AML-193 (cell line): ENCODE results near the gene CHAC2.
"Not testable (repeated sequence)": the region's sequence is repeated elsewhere in the genome, so short reads cannot be mapped to it uniquely, and the experiment has no call there.

Experiments
- DNase-seq, 2 experiments: peaks; one replicate each; lab custom pipeline; 2025; lab: John Stamatoyannopoulos, UW

Gene CHAC2

DNA sequence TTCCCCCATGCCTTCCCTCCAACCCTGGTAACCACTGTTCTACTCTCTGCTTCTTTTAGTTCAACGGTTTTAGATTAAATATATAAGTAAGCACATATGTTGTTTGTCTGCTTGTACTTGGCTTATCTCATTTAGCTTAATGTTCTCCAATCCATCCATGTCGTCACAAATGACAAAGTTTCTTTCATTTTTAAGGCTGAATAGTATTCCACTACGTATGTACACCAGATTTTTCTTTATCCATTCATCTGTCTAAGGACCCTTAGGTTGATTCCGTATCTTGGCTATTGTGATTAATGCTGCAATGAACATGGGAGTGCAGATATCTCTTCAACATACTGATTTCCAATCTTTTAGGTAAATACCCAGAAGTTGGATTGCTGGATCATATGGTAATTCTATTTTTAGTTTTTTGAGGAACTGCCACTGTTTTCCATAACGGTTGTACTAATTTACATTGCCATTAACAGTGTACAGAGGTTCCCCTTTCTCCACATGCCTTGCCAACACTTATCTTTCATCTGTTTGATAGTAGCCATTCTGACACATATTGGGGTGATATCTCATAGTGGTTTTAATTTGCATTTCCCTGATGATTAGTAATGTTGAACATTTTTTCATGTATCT lies 11.0 kb downstream of the CHAC2 start:
- DNase-seq = peak; percentile 27 to 28

GRCh38 chr2:53780056-53780455 lies 12.5 kb downstream of the CHAC2 start:
- no peak for DNase-seq

DNA sequence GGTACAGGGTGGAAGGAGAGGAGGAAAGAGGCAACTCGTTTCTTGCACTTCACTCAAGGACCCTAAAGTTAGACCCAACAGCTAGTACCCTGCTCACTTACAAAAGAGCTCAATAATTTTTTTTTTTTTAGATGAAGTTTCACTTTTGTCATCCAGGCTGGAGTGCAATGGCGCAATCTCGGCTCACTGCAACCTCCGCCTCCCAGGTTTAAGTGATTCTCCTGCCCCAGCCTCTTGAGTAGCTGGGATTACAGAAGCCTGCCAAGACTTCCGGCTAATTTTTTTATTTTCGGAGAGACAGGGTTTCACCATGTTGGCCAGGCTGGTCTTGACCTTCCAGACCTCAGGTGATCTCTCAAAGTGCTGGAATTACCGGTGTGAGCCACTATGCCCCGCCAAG lies 15.1 kb downstream of the CHAC2 start:
- no peak for DNase-seq

- DNase-seq = no peak
Observed at GRCh38 chr2:53784436-53784835, 16.8 kb downstream of the CHAC2 start.

DNA sequence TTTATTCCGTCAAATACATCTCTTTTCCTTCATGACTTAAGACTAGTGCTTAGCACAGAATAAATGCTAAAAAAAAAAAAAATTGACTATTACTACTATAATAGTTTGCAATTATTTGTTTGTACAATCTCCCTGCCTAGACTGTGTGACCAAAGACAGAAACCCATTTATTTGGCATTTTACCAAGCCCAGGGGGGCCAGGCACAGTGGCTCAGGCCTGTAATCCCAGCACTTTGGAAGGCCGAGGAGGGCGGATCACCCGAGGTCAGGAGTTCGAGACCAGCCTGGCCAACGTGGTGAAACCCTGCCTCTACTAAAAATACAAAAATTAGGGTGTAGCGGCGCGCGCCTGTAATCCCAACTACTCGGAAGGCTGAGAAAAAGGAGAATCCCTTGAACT lies 17.8 kb downstream of the CHAC2 start:
- no peak for DNase-seq

DNA sequence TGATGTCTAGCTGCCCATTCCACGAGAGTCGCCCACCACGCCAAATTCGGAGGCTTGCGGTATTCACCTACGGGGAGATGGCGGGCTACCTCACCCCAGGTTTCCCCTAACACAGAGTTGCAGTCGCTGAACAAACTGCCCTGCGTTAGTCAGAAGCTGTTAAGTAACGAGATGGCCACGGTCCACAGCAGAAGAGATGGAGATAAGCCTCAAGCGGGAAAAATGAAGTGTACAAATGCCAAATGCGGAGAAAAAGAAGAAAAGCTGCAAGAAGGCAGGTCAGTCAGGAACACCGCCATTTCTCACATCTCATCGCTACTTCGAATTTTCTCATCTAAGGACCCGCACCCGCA lies 18.7 kb downstream of the CHAC2 start:
- DNase-seq = peak in 1 of 2 experiments; percentile 42

GRCh38 chr2:53786705-53787613 lies 19.4 kb downstream of the CHAC2 start, which contains the start of the genes ASB3 and ERLEC1:
Gene ASB3 (minus strand): TSS chr2:53786953. CDS start chr2:53765572, 21,381 bp downstream.
Gene ERLEC1 (plus strand): TSS chr2:53787044. CDS start chr2:53787211, 167 bp downstream.
- peak; percentile 64 to 67 for DNase-seq

- DNase-seq = peak; percentile 12 to 29
Observed at GRCh38 chr2:53787614-53788289, 20.1 kb downstream of the CHAC2 start.

DNA sequence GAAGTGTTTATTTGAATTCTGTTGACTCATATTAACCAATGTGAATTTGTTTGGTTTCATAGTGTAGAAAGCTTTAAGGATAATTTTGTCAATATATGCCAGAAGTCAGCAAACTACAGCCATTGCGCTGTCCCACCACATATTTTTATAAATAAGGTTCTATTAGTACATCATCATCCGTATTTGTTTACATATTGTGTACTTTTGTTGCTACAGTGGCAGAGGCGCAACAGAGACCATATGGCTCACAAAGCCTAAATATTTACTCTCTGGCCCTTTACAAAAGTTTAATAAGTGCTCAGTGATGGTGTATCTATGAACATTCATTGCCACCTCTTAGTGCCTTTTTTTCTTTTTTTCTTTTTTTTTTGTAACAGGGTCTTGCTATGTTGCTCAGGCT lies 25.7 kb downstream of the CHAC2 start:
- no peak for DNase-seq

DNA sequence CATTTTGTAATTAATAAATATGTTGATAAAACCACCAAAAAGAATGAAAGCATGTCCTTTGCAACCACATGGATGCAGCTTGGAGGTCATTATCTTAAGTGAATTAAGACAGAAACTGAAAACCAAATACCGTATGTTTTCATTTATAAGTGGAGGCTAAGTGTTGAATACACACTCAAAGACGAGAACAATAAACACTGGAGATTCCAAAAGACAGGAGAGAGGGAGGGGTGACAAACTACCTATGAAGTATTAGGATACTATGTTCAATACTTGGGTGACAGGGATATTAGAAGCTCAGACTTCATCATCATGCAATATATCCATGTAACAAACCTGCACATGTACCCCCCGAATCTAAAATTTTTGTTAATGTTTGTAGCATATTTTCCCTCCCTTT lies 26.2 kb downstream of the CHAC2 start:
- DNase-seq = no peak

DNA sequence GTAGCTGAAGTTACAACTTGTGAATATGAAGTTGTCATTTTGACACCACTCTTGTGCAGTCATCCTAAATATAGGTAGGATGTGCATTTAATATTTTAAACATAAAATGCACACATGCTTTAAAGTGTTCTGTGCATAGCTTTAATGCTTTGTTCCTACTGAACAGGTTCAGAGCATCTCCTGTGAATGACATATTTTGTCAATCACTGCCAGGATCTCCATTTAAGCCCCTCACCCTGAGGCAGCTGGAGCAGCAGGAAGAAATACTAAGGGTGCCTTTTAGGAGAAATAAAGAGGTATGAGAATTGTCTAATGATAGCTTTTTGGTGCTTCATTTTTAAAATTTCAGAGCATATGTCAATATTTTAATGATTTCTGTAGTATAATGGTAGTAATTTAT lies 33.9 kb downstream of the CHAC2 start:
- no peak for DNase-seq

DNA sequence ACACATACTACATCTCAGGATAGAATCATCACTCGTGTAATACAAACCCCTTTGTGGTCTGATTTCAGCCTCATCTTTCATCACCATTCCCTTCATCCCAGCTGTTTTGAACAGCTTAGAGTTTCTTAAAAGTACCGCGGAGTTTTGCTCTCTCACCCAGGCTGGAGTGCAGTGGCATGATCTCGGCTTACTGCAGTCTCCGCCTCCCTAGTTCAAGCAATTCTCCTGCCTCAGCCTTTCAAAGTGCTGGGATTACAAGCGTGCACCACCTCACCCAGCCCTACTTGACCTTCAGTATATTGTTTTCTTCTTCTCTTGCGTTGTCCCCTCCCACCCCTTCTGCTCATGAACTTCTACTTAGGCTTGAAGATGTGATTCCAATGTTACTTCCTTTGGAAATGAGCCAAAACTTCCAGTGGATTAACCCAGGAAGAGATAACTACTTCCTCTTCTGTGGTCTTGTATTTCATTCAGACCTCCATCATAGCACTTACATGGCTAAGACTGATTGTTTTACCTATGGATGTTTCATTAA lies 35.1 kb downstream of the CHAC2 start:
- no peak for DNase-seq

DNA sequence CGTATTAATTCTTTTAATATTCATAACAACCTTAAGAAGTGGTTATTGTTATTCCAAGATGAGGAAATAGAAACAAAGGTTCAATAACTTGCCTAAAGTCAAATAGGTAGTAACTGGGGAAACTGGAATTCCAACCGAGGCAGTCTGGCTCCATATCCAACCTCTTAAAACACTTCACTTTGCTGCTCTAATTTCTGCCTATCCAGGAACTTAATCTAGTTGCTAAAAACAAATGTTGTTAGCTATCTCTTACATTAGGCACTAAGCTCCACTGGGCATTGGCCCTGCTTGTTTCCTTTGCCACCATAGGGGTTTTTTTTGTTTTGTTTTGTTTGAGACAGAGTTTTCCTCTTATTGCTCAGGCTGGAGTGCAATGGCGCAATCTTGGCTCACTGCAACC lies 44.0 kb downstream of the CHAC2 start:
- no peak for DNase-seq

- DNase-seq = no peak
Observed at GRCh38 chr2:53813151-53813550, 45.5 kb downstream of the CHAC2 start.

- DNase-seq = no peak
Observed at GRCh38 chr2:53818854-53819435, 51.3 kb downstream of the CHAC2 start.

- DNase-seq = no peak
Observed at GRCh38 chr2:53819634-53820033, 52.0 kb downstream of the CHAC2 start.

DNA sequence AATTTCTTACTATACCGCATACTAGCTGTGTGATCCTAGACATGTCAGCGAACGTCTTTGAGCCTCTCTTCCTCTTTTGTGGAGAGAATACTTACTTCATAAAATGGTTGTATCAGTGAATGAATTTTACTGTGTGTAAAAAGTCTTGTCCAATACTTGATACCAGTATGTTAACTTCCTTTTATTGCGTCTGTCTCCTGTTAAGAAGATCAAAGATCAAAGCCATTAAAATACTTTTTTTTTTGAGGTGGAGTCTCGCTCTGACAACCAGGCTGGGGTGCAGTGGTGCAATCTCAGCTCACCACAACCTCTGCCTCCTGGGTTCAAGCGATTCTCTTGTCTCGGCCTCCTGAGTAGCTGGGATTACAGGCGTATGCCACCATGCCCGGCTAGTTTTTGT lies 52.4 kb downstream of the CHAC2 start:
- no peak for DNase-seq

- no peak for DNase-seq
Observed at GRCh38 chr2:53820711-53821110, 53.1 kb downstream of the CHAC2 start.

DNA sequence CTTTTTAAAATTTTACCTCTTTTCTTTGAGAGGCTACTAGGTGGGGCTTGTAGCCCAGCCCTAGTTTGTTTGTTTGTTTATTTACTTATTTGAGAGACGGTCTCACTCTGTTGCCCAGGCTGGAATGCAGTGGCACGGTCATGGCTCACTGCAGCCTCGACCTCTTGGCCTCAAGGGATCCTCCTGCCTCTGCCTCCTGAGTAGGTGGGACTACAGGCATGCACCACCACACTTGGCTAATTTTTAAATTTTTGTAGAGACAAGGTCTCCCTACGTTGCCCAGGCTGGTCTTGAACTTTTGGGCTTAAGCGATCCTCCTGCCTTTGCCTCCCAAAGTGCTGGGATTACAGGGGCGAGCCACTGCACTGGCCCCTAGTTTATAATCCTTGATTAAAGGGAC lies 54.2 kb downstream of the CHAC2 start:
- DNase-seq = no peak

- DNase-seq = not testable (repeated sequence)
Observed at GRCh38 chr2:53823639-53824038, 56.0 kb downstream of the CHAC2 start.
